ENCODE measurements around the gene ADAM12. TPM values are rescaled to one million over a fixed set of nuclear protein-coding genes. Genes with fewer than 3 reads are reported as not detected.

Gene ADAM12
- total and polyA plus RNA-seq, 2 donors (not counting 3 experiments of a cell fraction or from before 2014, with no cell fraction given), result 0.22 to 0.33 TPM

GRCh38 chr10:126425489-126426065 is 37.3 kb upstream of the ADAM12 start:
- Histone ChIP-seq H2AFZ (ENCODE audit: low read depth, low read length) (no peak overlapping the region), H3K9me3 (replicated peaks; ENCODE audit: control insufficient read depth, insufficient read depth, low read length) (no peaks in the 10 kb centered on the region), H3K36me3 (ENCODE audit: control insufficient read depth in 2 of 2, extremely low read depth in 1 of 2, insufficient read depth in 2 of 2, low read length in 2 of 2) (no peaks in the 10 kb centered on the region), H3K9ac (replicated peaks; ENCODE audit: extremely low read depth, insufficient read depth, low read length) (no peak overlapping the region), H3K27me3 (ENCODE audit: control insufficient read depth in 2 of 2, insufficient read depth in 2 of 2, low read length in 2 of 2) (no peaks in the 10 kb centered on the region), H3K79me2 (ENCODE audit: control insufficient read depth, insufficient read depth, low read length) (no peaks in the 10 kb centered on the region), H3K27ac (ENCODE audit: insufficient read depth, low read depth, low read length) (no peak overlapping the region), H3K9me1 (replicated peaks; ENCODE audit: control insufficient read depth, extremely low read depth, insufficient read depth, low read length) (no peaks in the 10 kb centered on the region), H3K4me1 (ENCODE audit: control insufficient read depth, extremely low read depth, insufficient read depth, low read length) (no peaks in the 10 kb centered on the region), H4K20me1 (replicated peaks; ENCODE audit: control insufficient read depth, extremely low read depth, insufficient read depth, low read length) (no peaks in the 10 kb centered on the region), H3K4me2 (ENCODE audit: insufficient read depth, low read length) (no peak overlapping the region), H3K4me3 (replicated peaks in 1 of 3; ENCODE audit: insufficient read depth in 1 of 3, low read depth in 1 of 3, low read length in 3 of 3) (no peak overlapping the region)
- dilution Hi-C loops (cut with MboI; ENCODE audit: extremely low pct_ligation_motif_present, low sequenced_read_pairs), result no loop called here
- BruUV-seq (replicated peaks), result no TSS peak
- TF ChIP-seq POLR2A (IDR thresholded peaks at IDR 0.05; ENCODE audit: low read depth, low read length) (no peak), EZH2 (IDR thresholded peaks at IDR 0.05; ENCODE audit: borderline replicate concordance, low read depth, low read length, severe bottlenecking) (no peak)
- FAIRE-seq, result no peak
- POLR2A ChIA-PET, result no interaction called here
- no peak for DNase-seq (ENCODE audit: low read depth, low spot score)
- intact Hi-C loops (cut with micrococcal nuclease), result no loop called here
- CTCF ChIA-PET, result no interaction called here

- intact Hi-C loops (cut with micrococcal nuclease) (no loop called here), dilution Hi-C loops (cut with MboI; ENCODE audit: extremely low pct_ligation_motif_present, low sequenced_read_pairs) (no loop called here)
- Histone ChIP-seq H3K4me1 (ENCODE audit: control insufficient read depth, extremely low read depth, insufficient read depth, low read length) (no peaks in the 10 kb centered on the region), H4K20me1 (replicated peaks; ENCODE audit: control insufficient read depth, extremely low read depth, insufficient read depth, low read length) (no peaks in the 10 kb centered on the region), H3K9me3 (replicated peaks; ENCODE audit: control insufficient read depth, insufficient read depth, low read length) (no peaks in the 10 kb centered on the region), H3K9me1 (replicated peaks; ENCODE audit: control insufficient read depth, extremely low read depth, insufficient read depth, low read length) (no peaks in the 10 kb centered on the region), H2AFZ (ENCODE audit: low read depth, low read length) (no peak overlapping the region), H3K4me2 (ENCODE audit: insufficient read depth, low read length) (no peak overlapping the region), H3K27ac (ENCODE audit: insufficient read depth, low read depth, low read length) (no peak overlapping the region), H3K27me3 (ENCODE audit: control insufficient read depth in 2 of 2, insufficient read depth in 2 of 2, low read length in 2 of 2) (no peaks in the 10 kb centered on the region), H3K9ac (replicated peaks; ENCODE audit: extremely low read depth, insufficient read depth, low read length) (no peak overlapping the region), H3K36me3 (ENCODE audit: control insufficient read depth in 2 of 2, extremely low read depth in 1 of 2, insufficient read depth in 2 of 2, low read length in 2 of 2) (no peaks in the 10 kb centered on the region), H3K79me2 (ENCODE audit: control insufficient read depth, insufficient read depth, low read length) (no peaks in the 10 kb centered on the region), H3K4me3 (replicated peaks in 1 of 3; ENCODE audit: insufficient read depth in 1 of 3, low read depth in 1 of 3, low read length in 3 of 3) (no peak overlapping the region)
- POLR2A ChIA-PET, result no interaction called here
- CTCF ChIA-PET, result no interaction called here
- no peak for FAIRE-seq
- no TSS peak for BruUV-seq (replicated peaks)
- TF ChIP-seq MAX (IDR thresholded peaks at IDR 0.05; ENCODE audit: insufficient read depth, insufficient read length), result no peak
- no peak for TF ChIP-seq MYC (IDR thresholded peaks at IDR 0.05; ENCODE audit: low read depth, low read length)
- no peak for TF ChIP-seq POLR2A (IDR thresholded peaks at IDR 0.05; ENCODE audit: low read depth, low read length)
- TF ChIP-seq JUN (IDR thresholded peaks at IDR 0.05; ENCODE audit: borderline replicate concordance, insufficient read depth, insufficient read length, low read depth), result no peak
- no peak for TF ChIP-seq CTCF (IDR thresholded peaks at IDR 0.05; ENCODE audit: extremely low read depth in 1 of 2, insufficient read depth in 1 of 2, low read depth in 1 of 2, low read length in 2 of 2)
- no peak for TF ChIP-seq EZH2 (IDR thresholded peaks at IDR 0.05; ENCODE audit: borderline replicate concordance, low read depth, low read length, severe bottlenecking)
- no peak for TF ChIP-seq FOS (IDR thresholded peaks at IDR 0.05; ENCODE audit: borderline replicate concordance, insufficient read depth, low read length)
- no peak for TF ChIP-seq GATA2 (IDR thresholded peaks at IDR 0.05; ENCODE audit: insufficient read depth, insufficient read length, low read depth, low read length)
- TF ChIP-seq POLR2AphosphoS5 (IDR thresholded peaks at IDR 0.05; ENCODE audit: insufficient read depth, low read depth, low read length), result no peak
- DNase-seq (ENCODE audit: low read depth, low spot score), result no peak
Measured at GRCh38 chr10:126425032-126425431, 36.8 kb upstream of the ADAM12 start.
